HG03457 (cell line): ENCODE data around the gene CDKAL1.

Source experiments
- ATAC-seq: cut with Tn5 transposase; IDR thresholded peaks from one replicate; pipeline ENCODE4 v1.9.1; 2021; ENCODE audit warnings: moderate number of reproducible peaks; ENCODE audit not compliant: unreplicated experiment

Gene CDKAL1

DNA sequence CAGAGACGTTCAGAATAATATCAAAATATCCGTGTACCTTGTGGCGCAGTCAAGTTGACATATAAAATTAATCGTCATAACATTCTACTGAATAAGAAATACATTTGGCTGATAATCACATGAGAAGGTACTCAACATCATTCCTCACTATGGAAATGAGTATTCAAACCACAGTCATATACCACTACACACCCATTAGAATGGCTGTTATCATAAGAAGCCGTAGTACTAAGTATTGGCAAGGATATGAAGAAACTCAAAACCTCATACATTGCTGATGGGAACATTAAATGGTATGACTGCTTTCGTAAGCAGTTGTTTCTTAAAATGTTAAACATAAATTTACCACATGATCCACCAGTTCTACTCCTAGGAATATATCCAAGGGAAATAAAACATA lies 244.7 kb downstream of the CDKAL1 start:
- no peak for ATAC-seq

DNA sequence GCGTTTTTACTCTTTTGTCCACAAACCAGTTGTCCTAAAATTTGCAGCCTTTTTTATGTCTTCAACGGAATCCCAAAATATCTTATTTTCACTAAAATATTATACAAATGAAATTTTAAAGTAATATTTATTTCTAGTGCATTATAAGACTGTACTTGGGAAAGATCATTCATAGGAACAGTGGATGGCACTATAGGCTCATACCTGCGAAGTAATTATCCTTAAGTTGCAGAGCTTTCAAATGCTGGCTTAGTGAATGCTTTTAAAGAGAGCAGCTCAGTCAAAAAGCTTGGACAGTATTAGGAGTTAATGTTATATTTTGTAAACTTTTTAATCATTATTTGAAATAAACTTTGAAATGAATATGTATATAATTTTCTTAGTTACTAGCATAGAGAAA lies 254.9 kb downstream of the CDKAL1 start:
- no peak for ATAC-seq

DNA sequence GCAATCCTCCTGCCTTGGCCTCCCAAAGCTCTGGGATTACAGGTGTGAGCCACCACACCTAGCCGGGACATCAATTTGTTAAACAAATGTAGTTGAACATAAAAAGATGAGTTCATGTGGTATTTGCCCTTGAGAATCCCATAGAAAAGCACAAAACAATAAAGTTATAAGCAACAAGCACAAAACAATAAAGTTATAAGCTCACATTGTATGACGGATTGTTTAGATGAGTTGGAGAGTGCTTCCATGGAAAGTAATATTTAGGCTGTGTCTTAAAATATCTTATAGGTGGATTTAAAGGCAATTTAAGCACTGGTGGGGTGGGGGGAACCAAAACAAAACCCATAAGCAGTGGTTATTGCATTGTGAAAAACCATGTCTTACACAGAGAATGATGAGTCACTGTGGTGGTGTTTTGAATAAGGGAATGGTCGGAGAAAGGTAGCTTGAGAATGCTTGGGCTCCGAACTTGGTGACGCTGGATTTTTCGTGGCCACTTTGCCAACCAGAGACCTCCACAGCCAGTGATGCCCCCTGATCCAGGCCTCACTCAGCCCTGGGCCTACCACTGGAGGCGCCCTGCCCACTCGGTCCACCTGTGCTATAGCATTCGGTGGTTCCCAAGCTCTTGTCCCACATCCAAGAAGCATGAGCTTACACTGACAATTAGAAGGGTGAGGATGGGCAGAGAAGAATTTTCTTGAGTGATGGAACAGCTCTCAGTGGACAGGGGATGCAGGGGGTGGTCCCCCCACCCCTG lies 256.0 kb downstream of the CDKAL1 start:
- ATAC-seq = no peak

DNA sequence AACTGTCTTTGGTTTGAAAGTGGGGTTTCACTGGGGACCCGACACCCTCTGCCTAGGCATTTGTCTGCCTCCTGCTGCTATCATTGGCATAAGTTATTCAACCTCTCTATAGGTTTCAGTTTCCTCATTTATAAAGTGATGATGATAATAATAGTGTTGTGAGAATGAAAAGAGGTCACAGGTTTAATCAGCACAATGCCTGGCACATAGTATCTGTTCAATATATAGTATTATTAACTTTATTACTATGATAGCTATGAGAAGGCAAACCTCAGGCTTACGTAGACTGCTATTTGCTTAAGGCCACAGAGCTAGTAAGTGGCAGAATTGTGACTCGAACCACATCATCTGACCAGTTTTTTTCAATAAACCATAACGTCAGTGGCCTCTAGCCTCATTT lies 256.8 kb downstream of the CDKAL1 start:
- ATAC-seq = no peak

DNA sequence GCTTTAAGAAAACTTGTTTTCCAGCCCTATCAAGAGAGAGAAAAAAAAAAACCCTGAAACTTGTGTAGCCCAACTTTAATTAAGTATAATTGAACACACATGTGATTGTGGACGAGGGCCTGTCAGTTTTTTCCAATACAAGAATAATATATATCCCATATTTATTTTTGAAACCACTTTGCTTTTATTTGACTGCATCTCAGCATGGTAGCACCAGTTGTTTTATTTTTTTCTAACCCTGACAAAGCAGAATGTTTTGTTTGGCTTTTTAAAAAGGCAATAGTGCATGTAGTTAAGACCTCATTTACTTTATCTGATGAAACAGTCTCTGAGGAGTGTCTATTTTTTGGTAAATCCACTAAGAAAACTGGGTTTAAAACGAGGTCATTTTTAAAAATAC lies 257.7 kb downstream of the CDKAL1 start:
- no peak for ATAC-seq

DNA sequence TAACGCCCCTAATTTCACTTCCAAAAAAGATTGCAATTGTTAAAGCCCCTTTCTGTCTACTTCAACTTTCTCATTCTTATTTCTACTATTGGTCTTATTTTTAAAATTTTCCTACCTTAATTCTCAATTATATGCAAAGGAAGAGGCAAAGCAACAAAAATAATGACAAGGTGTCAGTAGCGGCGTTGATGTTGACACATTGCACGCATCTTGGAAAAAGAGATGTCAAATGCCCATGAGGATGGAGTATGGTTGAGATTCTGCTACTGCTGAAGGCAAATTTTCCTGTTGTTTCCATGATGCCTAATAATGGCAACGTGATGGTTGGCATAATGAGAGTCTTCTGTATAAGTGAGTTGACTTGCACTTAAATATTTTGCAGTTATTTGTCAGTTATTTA lies 258.9 kb downstream of the CDKAL1 start:
- ATAC-seq = no peak

DNA sequence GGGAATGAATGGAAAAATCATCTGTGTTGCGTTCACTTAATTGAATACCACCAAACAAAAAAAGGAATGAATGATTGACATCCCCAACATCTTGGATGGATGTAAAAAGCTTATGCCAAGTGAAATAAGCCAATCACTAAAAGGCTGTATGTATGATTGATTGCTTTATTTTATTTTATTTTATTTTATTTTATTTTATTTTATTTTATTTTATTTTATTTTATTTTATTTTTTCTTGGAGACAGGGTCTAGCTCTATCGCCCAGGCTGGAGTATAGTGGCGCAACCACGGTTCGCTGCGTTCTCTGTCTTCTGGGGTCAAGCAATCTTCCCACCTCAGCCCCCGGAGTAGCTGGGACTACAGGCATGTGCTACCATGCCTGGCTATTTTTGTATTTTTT lies 263.3 kb downstream of the CDKAL1 start:
- ATAC-seq = no peak

DNA sequence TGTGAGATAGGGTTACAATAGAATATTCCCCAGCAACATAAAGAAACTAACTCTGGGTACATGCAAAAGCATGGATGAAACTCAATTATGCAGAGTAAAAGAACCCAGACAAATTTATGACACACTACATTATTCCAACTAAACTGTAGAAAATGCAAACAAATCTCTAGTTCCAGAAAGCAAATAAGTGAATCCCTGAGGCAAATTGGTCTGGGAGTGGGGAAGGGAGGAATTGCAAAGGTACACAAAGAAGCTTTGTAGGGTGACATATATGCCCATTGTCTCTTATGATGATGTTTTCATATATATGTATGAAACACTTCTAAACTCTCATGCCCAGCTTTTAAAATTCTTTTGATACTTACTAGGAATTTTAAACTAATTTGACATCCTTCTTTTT lies 266.0 kb downstream of the CDKAL1 start:
- no peak for ATAC-seq

DNA sequence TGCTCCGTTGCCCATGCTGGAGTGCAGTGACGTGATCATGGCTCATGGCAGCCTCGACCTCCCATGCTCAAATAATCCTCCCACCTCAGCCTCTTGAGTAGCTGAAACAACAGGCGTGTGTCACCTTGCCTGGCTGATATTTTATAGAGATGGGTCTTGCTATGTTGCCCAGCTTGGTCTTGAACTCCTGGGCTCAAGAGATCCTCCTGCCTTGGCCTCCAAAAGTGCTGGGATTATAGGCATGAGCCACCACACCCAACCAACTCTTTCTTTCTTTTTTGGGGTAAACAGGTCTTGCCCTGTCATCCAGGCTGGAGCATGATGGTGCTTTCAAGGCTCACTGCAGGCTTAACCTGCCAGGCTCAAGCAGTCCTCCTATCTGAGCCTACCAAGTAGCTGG lies 266.4 kb downstream of the CDKAL1 start:
- ATAC-seq = no peak

DNA sequence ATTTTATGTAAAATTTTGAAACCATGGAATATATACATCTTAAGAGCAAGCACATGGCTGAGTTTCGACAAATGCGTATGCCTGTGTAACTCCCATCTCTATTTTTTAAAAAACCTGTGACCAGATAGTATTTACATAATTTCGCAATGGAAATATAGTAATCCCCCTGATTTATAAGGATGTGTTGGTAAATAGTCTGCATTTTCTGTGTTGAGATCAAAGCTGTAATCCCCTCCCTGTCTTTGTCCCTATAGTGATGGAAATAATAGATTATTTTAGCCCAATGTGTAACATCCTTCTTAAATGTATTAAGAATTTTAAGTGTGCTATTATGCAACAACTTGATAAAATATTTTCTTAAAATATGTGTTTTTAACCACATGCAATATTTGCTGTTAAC lies 267.3 kb downstream of the CDKAL1 start:
- ATAC-seq = no peak

DNA sequence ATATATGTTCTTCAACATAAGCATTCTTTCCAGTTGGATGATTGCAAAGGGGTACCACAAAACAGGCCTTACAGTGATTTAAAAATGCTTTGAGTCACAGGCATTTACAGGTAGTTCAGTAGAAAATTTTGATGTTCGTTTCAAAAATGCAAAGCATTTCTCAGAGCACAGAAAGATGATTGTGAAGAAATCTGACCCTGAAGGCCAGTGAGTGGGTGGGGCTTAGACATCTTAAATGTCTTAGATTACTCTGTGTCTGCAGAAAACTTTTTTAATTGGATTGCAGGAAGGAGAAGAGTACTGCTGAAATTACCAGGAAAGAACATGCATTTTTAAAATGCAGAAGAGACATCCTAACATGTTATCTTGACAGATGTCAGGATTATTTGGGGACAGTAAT lies 268.3 kb downstream of the CDKAL1 start:
- ATAC-seq = no peak

DNA sequence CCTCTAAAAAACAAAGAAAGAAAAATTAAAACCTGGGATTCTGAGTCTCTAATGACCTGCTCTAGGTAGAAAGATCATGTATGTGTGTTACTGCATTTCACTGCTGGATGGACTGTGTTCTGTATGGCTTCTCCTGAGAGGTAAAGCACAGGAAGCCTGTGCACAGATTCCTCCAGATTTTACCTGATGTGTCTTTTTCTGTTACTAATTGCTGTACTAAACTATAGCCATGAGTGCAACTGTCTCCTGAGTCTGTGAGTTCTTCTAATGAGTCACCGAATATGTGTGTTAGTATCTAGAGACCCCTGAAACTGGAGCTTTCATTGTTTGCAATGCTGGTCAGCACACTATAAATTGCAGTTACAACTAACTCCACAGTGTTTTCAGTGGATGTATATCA lies 270.8 kb downstream of the CDKAL1 start:
- ATAC-seq = no peak

DNA sequence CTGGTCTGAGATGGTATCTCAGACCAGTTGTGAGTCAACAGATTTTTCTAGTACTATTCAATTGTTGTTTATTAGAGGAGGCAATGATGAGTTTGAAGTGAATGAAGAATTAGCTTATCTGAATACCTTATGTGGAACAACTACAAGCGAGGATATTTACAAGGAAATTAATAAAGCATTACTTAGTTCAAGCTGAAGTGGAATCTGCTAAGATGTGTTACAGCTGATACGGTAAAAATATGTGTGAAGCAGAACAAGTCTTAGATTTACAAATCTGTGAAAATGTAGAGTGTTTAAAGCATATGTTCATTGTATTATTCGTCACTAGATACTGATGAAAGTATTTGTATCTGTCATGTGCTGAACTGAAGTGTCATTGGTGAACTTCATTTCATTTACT lies 272.4 kb downstream of the CDKAL1 start:
- no peak for ATAC-seq

DNA sequence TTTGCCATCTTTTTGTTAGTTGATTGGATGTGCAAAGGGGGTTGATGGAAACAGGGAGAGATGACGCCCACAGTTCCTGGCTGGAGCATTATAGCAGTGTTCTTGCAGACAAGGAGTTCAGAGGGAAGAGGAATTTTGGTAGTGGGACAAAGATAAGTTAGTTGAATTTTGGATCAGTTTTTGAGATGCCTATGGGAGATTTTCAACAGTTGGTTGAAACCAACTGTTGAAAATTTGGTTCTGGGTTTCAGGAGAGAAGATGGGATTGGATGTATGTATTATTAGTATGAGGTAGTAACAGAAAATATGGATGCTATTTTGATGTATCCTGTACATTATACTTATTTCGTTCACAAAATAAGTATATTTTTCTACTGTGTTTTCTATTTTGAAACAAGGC lies 274.2 kb downstream of the CDKAL1 start:
- ATAC-seq = no peak

DNA sequence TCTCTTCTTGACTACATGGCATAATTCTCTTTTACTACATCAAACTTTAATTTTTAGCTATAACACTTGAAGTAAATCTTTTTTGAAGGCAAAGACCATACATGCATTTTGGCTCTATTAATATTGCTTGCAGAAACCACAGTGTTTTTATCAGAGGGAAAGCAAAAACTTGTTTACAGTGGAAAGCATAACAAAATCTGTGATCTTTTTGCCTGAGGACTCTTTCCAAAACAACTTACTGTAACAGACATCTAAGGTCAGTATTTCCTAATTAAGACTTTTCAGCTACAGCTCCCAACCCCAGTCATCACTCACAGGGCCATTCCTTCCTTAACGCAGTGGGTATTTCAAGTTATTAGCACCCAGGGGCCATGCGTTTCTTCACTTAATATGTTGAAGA lies 274.7 kb downstream of the CDKAL1 start:
- no peak for ATAC-seq

DNA sequence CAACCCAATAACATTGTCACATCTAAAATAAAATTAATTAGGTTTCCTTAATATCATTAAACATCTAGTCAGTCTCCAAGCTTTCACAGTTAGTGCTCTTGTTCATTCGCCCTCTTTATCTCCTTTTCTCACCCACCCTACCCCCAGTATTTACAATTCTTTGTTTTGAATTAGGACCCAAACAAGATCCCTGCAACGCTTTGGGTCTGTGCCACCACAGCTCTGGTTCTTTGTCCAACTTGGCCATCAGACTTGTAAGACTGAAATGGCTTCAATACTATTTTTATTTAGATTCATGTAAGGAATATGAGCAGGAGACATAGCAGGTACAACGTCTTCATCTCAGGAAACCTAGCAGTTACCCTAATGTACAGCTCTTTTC lies 276.5 kb downstream of the CDKAL1 start:
- ATAC-seq = no peak

DNA sequence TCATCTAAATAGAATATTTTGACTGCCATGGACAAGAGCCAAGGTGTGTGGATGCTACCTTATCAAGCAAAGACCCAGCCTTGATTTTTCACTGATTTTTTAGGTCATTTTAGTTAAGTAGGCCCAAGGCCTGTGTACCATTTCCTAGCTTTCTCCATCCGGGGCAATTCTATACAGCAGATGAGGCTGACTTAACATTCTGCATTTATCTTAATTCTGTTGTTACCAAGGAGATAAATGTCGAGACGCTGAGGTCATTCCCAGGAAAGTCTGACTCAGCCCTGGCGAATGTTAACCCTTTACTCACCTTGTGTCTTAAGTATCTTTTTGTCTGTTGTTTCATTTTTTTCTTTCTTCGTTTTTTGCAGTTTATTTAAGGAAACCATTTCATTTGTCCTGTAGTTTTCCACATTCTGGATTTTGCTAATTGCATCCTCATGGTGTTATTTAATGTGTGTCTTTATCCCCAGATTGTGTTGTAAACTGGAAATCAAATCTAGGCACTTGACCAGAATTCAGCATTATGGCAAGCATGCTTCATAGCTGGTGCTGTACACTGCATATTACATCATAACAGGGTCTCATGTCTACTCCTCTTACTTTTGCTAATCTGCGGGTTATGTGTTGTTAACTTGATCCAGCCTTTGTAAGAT lies 277.0 kb downstream of the CDKAL1 start:
- ATAC-seq = no peak

DNA sequence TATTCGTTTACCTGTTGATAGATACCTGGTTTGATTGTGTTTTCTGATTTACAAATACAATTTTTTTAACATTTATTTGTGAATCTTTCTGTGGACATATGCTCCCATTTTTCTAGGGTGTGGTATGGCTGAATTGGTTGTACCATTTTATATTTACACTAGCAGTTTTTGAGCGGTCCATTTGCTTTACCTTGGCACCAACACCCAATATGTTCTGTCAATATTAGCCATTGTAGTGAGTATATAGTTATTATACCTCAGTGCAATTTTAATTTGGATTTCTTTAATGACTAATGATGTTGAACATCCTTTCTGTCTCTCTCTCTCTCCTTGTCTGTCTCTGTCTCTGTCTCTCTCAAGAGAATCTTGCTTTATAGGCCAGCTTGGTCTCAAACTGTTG lies 278.5 kb downstream of the CDKAL1 start:
- no peak for ATAC-seq

DNA sequence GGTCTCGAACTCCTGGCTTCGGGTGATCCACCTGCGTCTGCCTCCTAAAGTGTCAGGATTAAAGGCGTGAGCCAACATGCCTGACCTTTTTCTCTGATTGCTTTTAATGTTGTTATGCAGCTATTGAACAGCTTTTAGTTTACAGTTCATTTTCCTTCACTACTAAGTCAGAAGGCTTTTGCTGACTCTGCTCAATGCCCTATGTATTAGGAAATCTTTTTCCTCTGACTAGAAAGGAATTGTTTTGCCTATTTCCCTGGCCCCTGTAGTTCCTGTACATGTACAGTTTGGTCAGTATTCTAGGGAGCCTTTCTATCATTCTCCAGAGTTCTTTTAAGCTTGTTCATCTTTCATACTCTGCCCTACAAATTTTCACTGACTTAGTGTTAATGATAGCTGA lies 280.2 kb downstream of the CDKAL1 start:
- ATAC-seq = no peak

DNA sequence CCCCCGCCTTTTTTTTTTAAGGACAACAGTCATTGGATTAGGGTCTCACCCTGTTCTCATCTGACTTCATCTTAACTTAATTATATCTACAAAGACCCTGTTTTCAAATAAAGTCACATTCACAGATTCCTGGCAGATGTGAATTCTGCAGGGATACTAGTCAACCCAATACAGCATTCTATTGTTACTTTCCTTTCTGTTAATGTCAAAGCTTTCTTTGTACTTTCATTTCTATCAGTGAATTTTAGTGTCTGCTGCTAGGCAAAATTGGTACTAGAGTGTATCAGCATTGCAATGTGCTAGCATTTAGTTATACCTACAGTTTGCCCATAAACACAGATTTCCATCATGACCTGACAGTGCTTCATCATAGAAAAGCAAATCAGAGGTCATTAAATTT lies 281.9 kb downstream of the CDKAL1 start:
- ATAC-seq = no peak

DNA sequence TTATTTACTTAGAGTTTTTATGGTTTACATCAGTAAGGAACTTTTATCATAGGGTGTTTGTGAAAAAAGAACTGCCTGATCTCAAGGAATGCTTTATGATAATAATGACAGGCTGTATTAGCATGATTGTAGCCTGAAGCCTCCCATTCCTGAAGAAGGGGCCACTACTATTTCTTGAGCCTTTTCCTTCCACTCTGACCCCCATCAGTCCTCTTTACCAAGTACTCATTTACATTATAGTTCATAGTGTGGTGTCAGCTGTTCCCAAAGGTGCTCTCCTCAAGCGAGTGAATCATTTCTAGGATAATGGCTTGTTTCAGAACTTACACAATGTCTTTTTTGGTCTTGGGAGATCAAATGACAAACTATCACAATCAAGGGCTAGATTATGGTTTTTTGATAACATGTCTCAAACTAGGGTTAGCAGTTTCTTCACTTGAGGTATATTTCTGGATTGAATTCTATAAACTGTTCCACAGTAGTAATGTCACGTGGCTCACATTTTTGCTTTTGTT lies 283.6 kb downstream of the CDKAL1 start:
- no peak for ATAC-seq

DNA sequence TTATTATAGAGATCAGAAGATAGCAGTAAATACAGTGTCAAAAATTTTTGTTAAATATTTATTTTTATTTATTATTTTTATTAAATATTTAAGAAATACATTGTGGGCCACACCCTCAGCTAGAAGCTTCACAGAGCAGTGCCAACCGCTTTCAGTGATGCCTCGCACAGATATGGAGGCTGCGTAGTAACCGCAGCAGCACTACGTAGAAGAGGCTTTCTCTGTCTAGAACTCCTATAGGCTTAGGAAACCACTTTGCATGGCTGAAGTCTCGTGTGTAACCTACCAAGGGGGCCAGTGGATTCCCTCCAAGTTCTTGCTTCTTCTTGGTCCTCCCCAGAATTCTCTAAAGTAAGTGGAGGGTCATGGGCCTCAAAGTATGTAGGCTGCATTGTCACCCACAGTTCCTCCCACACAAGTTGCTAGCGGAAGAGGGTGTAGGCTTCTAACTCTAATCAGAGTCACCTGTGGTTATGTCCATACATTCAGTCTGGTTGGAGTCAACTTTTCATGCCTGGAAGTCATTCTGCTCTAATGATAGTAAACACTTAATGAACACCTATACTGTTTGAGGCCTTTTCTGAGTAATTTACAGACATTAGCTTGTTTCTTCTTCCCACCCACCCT lies 285.6 kb downstream of the CDKAL1 start:
- no peak for ATAC-seq
